Astrocyte (in vitro differentiated cells and primary cell): ENCODE measurements around the gene COA8. TPM values are rescaled to one million over a fixed set of nuclear protein-coding genes. Genes with fewer than 3 reads are reported as not detected.
A peak's percentile ranks its signal among the peaks of the same experiment; 100 is the strongest.

ENCODE experiments used
- DNase-seq: peaks from one replicate; pipeline ENCODE4 v3.0.0-alpha.2; 2010; ENCODE audit warnings: low read depth
- FAIRE-seq: peaks from 2 replicates; lab custom pipeline; 2011; peaks lifted over from hg19 to GRCh38; lab: Jason Lieb, UNC
- H2AFZ ChIP-seq: 2 replicates; pipeline ENCODE4 v1.6.0; 2012; ENCODE audit warnings: low read depth, low read length, inconsistent platforms
- H3K27ac ChIP-seq: 2 replicates; pipeline ENCODE4 v1.5.1; 2011; ENCODE audit warnings: low read depth, low read length, inconsistent platforms
- H3K27me3 ChIP-seq: 2 replicates; pipeline ENCODE4 v1.6.0; 2011; ENCODE audit warnings: low read length, inconsistent platforms; ENCODE audit not compliant: insufficient read depth
- H3K36me3 ChIP-seq: 2 replicates; pipeline ENCODE4 v1.5.1; 2011; ENCODE audit warnings: low read length, inconsistent platforms; ENCODE audit not compliant: insufficient read depth
- H3K4me1 ChIP-seq: 2 replicates; pipeline ENCODE4 v1.5.1; 2011; ENCODE audit warnings: low read length, inconsistent platforms; ENCODE audit not compliant: insufficient read depth
- H3K4me2 ChIP-seq: 2 replicates; pipeline ENCODE4 v1.6.0; 2012; ENCODE audit warnings: low read length, inconsistent platforms
- H3K4me3 ChIP-seq: 2 replicates; pipeline ENCODE4 v1.5.1; 2011; ENCODE audit warnings: low read depth, mild to moderate bottlenecking, low read length, inconsistent platforms; ENCODE audit not compliant: insufficient read depth
- H3K79me2 ChIP-seq: 2 replicates; pipeline ENCODE4 v1.6.0; 2012; ENCODE audit warnings: mild to moderate bottlenecking, low read length, inconsistent platforms; ENCODE audit not compliant: insufficient read depth
- H3K9ac ChIP-seq: 2 replicates; pipeline ENCODE4 v1.6.0; 2012; ENCODE audit warnings: mild to moderate bottlenecking, low read length, inconsistent platforms
- H3K9me3 ChIP-seq: 2 replicates; pipeline ENCODE4 v1.5.1; 2012; ENCODE audit warnings: low read depth, mild to moderate bottlenecking, low read length, inconsistent platforms; ENCODE audit not compliant: insufficient read depth
- H4K20me1 ChIP-seq: 2 replicates; pipeline ENCODE4 v1.6.0; 2012; ENCODE audit warnings: low read length, inconsistent platforms; ENCODE audit not compliant: insufficient read depth
- H3K27ac Mint-ChIP-seq: one replicate; pipeline ENCODE4 v1.8.0; 2021; ENCODE audit warnings: mild to moderate bottlenecking, mixed read lengths; ENCODE audit not compliant: unreplicated experiment
- H3K27me3 Mint-ChIP-seq: one replicate; pipeline ENCODE4 v1.8.0; 2021; ENCODE audit warnings: low read depth, mixed read lengths; ENCODE audit not compliant: unreplicated experiment
- H3K36me3 Mint-ChIP-seq: one replicate; pipeline ENCODE4 v1.8.0; 2021; ENCODE audit warnings: low read depth, mixed read lengths; ENCODE audit not compliant: unreplicated experiment
- H3K4me1 Mint-ChIP-seq: one replicate; pipeline ENCODE4 v1.8.0; 2021; ENCODE audit warnings: low read depth, mixed read lengths; ENCODE audit not compliant: unreplicated experiment
- H3K4me3 Mint-ChIP-seq: one replicate; pipeline ENCODE4 v1.8.0; 2021; ENCODE audit warnings: mild to moderate bottlenecking, moderate library complexity, mixed read lengths; ENCODE audit not compliant: unreplicated experiment
- H3K9me3 Mint-ChIP-seq: one replicate; pipeline ENCODE4 v1.8.0; 2021; ENCODE audit warnings: mild to moderate bottlenecking, mixed read lengths; ENCODE audit not compliant: unreplicated experiment
- CTCF ChIP-seq: IDR thresholded peaks from 2 replicates; pipeline ENCODE4 v1.5.1; 2011; ENCODE audit warnings: low read depth, mild to moderate bottlenecking, inconsistent platforms, low read length, moderate library complexity; ENCODE audit not compliant: insufficient read depth
- EZH2 ChIP-seq: IDR thresholded peaks from 2 replicates; pipeline ENCODE4 v1.6.1; 2012; ENCODE audit warnings: mild to moderate bottlenecking, low read length, inconsistent platforms; ENCODE audit not compliant: insufficient read depth
- total RNA-seq: library from RNA; stranded (reverse); gene quantifications from 2 replicates; pipeline ENCODE4 v1.2.1, GENCODE V29; 2021

COA8 gene
- total RNA-seq, 1 donor from 2014 or later, result 56.2 TPM

DNA sequence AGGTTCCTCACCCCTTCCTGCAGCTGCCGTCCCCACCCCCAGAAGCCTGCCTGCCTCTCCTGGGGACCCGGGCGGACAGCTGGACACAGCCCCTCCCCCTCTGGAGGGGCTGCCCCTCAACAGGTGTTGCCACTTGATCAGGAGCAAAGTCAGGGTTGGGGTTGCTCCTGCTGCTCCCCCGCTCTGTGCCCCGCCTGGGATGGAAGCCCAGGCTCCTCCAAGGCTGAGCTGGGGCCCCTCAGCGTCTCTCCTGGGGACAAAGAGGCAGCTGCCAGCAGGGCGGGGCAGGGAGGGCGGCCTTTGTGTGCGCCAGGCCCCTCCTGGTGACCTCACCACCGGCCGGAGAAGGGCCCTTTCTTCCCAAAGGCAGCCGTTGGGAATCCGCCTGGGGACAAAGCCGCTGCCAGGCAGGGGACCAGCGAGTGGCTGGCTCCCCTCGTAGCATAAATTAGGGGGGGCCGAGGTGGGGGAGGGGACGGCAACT, 20.1 kb upstream of the COA8 start:
- Histone ChIP-seq H3K79me2 (no peaks in the 10 kb centered on the region), H3K4me3 (no peak overlapping the region), H3K4me2 (peak overlapping the region; percentile 22), H3K4me1 (peaks cover 28% of the 10 kb centered on the region), H4K20me1 (peaks cover 13% of the 10 kb centered on the region), H3K36me3 (no peaks in the 10 kb centered on the region), H3K9ac (no peak overlapping the region), H3K27me3 (no peaks in the 10 kb centered on the region), H3K27ac (no peak overlapping the region), H2AFZ (peak overlapping the region; percentile 32), H3K9me3 (no peaks in the 10 kb centered on the region)
- Mint-ChIP-seq H3K36me3 (no peaks in the 10 kb centered on the region), H3K27ac (no peak overlapping the region), H3K27me3 (no peaks in the 10 kb centered on the region), H3K4me3 (no peak overlapping the region), H3K4me1 (peaks cover 7% of the 10 kb centered on the region), H3K9me3 (no peaks in the 10 kb centered on the region)
- TF ChIP-seq CTCF, result no peak
- FAIRE-seq, result no peak
- DNase-seq, result no peak

- Histone ChIP-seq H3K36me3 (no peaks in the 10 kb centered on the region), H3K4me3 (no peak overlapping the region), H3K4me2 (peak overlapping the region; percentile 22), H3K27ac (no peak overlapping the region), H3K27me3 (no peaks in the 10 kb centered on the region), H3K9ac (no peak overlapping the region), H2AFZ (no peak overlapping the region), H3K9me3 (no peaks in the 10 kb centered on the region), H3K79me2 (no peaks in the 10 kb centered on the region), H4K20me1 (peaks cover 13% of the 10 kb centered on the region), H3K4me1 (peaks cover 28% of the 10 kb centered on the region)
- Mint-ChIP-seq H3K9me3 (no peaks in the 10 kb centered on the region), H3K27ac (no peak overlapping the region), H3K27me3 (no peaks in the 10 kb centered on the region), H3K36me3 (no peaks in the 10 kb centered on the region), H3K4me1 (peaks cover 7% of the 10 kb centered on the region), H3K4me3 (no peak overlapping the region)
- FAIRE-seq (no peak), DNase-seq (no peak)
- TF ChIP-seq CTCF (no peak), EZH2 (no peak)
Observed at GRCh38 chr14:103543140-103543539, 19.6 kb upstream of the COA8 start.

GRCh38 chr14:103543721-103544387, 18.9 kb upstream of the COA8 start:
- no peaks in the 10 kb centered on the region for H3K9me3 Mint-ChIP-seq
- FAIRE-seq, result no peak

More at GRCh38 chr14:103543721-103544387, 18.9 kb upstream of the COA8 start:
- no peak overlapping the region for H3K4me3 ChIP-seq
- no peaks in the 10 kb centered on the region for H3K9me3 ChIP-seq
- H3K36me3 ChIP-seq, result no peaks in the 10 kb centered on the region
- Mint-ChIP-seq H3K36me3 (no peaks in the 10 kb centered on the region), H3K27me3 (no peaks in the 10 kb centered on the region), H3K27ac (no peak overlapping the region), H3K4me3 (no peak overlapping the region), H3K4me1 (peaks cover 7% of the 10 kb centered on the region)
- H3K79me2 ChIP-seq, result no peaks in the 10 kb centered on the region
- no peak for DNase-seq
- TF ChIP-seq EZH2, result no peak
- no peak for TF ChIP-seq CTCF
- no peak overlapping the region for H3K27ac ChIP-seq
- no peak overlapping the region for H2AFZ ChIP-seq
- no peak overlapping the region for H3K9ac ChIP-seq
- no peaks in the 10 kb centered on the region for H3K27me3 ChIP-seq
- no peak overlapping the region for H3K4me2 ChIP-seq
- H3K4me1 ChIP-seq, result peaks cover 28% of the 10 kb centered on the region
- peaks cover 13% of the 10 kb centered on the region for H4K20me1 ChIP-seq
